OCI-LY7 (cell line): Measurements from ENCODE around the gene GGA2. TPM values are rescaled to one million over a fixed set of nuclear protein-coding genes. Genes with fewer than 3 reads are reported as not detected.
A peak's percentile ranks its signal among the peaks of the same experiment; 100 is the strongest.

Experiments used
- BruUV-seq: library from RNA; stranded (reverse); fragments of 400-500 nt; replicated peaks from 2 replicates; lab custom pipeline; 2021; lab: Mats Ljungman, UMichigan
- CTCF ChIA-PET: fragments of 300-600 bp; sonication (Branson Sonifier 250); formaldehyde crosslinking; loops from one replicate; lab custom pipeline; 2022; ENCODE audit warnings: antibody characterized with exemption; ENCODE audit not compliant: unreplicated experiment; lab: Charles Lee
- POLR2A ChIA-PET: fragments of 300-600 bp; sonication (Branson Sonifier 250); formaldehyde crosslinking; loops from one replicate; lab custom pipeline; 2022; ENCODE audit warnings: antibody characterized with exemption; lab: Charles Lee
- DNase-seq: peaks from one replicate; pipeline ENCODE4 v3.0.0-alpha.2; 2015; ENCODE audit warnings: low spot score
- H2AFZ ChIP-seq: fragments of 200-600 bp; sonication (generic), shearing (Covaris generic); 2 replicates; pipeline ENCODE4 v1.6.1; 2014; ENCODE audit warnings: mild to moderate bottlenecking, antibody characterized with exemption, low read length, moderate library complexity
- H3K27ac ChIP-seq: fragments of 200-600 bp; sonication (generic); 2 replicates; pipeline ENCODE4 v1.5.1; 2014; ENCODE audit warnings: mixed run types, low read depth, mild to moderate bottlenecking, moderate library complexity, low read length, inconsistent platforms; ENCODE audit not compliant: poor library complexity, severe bottlenecking
- H3K36me3 ChIP-seq: fragments of 200-600 bp; sonication (generic); 2 replicates; pipeline ENCODE4 v1.6.1; 2014; ENCODE audit warnings: mild to moderate bottlenecking, antibody characterized with exemption, low read length, moderate library complexity, mixed read lengths; ENCODE audit not compliant: insufficient read depth
- H3K4me1 ChIP-seq: fragments of 200-600 bp; sonication (generic); 2 replicates; pipeline ENCODE4 v1.5.1; 2014; ENCODE audit warnings: mild to moderate bottlenecking, low read length; ENCODE audit not compliant: insufficient read depth, poor library complexity, severe bottlenecking
- H3K4me2 ChIP-seq: fragments of 200-600 bp; sonication (generic); 2 replicates; pipeline ENCODE4 v1.6.1; 2014; ENCODE audit warnings: mild to moderate bottlenecking, low read length
- H3K4me3 ChIP-seq: fragments of 200-600 bp; sonication (generic); 2 replicates; pipeline ENCODE4 v1.5.1; 2014; ENCODE audit warnings: mild to moderate bottlenecking, low read depth, low read length; ENCODE audit not compliant: poor library complexity, severe bottlenecking
- H3K79me2 ChIP-seq: fragments of 200-600 bp; sonication (generic); 2 replicates; pipeline ENCODE4 v1.6.1; 2016; ENCODE audit warnings: low read depth, mild to moderate bottlenecking, low read length, moderate library complexity, mixed read lengths; ENCODE audit not compliant: insufficient read depth
- H3K9me2 ChIP-seq: fragments of 200-600 bp; sonication (generic); 2 replicates; pipeline ENCODE4 v1.6.1; 2016; ENCODE audit warnings: mild to moderate bottlenecking, low read length, mixed read lengths; ENCODE audit not compliant: insufficient read depth
- H3K9me3 ChIP-seq: fragments of 200-600 bp; sonication (generic); 2 replicates; pipeline ENCODE4 v1.6.1; 2014; ENCODE audit warnings: mild to moderate bottlenecking, mixed run types, low read length, mixed read lengths
- H4K20me1 ChIP-seq: fragments of 200-600 bp; sonication (generic); 2 replicates; pipeline ENCODE4 v1.6.1; 2014; ENCODE audit warnings: mild to moderate bottlenecking, antibody characterized with exemption, low read length, moderate library complexity, mixed read lengths; ENCODE audit not compliant: insufficient read depth
- EZH2phosphoT487 ChIP-seq: fragments of 200-600 bp; sonication (generic); IDR thresholded peaks from 2 replicates; pipeline ENCODE4 v1.6.1; 2018; ENCODE audit warnings: low read depth, borderline replicate concordance, mild to moderate bottlenecking, mixed run types, antibody characterized with exemption, low read length, moderate library complexity, mixed read lengths
- intact Hi-C: fragments of 100-400 bp; cut with micrococcal nuclease; formaldehyde crosslinking; loops from one replicate; pipeline ENCODE4 v1.10.0; 2022; ENCODE audit not compliant: unreplicated experiment
- total RNA-seq, 2 experiments: library from RNA; depleted of rRNA in 1 of 2; stranded (reverse); fragments of >200 nt in 1 of 2; shearing (Covaris generic) in 1 of 2; gene quantifications; 2 replicates each; pipeline ENCODE4 v1.2.3, GENCODE V29; 2014 to 2022
- TF ChIP-seq, protein P1 (sequence below): fragments of 200-600 bp; sonication (generic); conservative IDR thresholded peaks from 2 replicates; pipeline ENCODE4 v1.5.1; 2014; ENCODE audit warnings: mild to moderate bottlenecking, antibody characterized with exemption, low read length, moderate library complexity, mixed read lengths

GGA2 gene
- total RNA-seq, 2 experiments from 2014 or later = 213 to 580 TPM

DNA sequence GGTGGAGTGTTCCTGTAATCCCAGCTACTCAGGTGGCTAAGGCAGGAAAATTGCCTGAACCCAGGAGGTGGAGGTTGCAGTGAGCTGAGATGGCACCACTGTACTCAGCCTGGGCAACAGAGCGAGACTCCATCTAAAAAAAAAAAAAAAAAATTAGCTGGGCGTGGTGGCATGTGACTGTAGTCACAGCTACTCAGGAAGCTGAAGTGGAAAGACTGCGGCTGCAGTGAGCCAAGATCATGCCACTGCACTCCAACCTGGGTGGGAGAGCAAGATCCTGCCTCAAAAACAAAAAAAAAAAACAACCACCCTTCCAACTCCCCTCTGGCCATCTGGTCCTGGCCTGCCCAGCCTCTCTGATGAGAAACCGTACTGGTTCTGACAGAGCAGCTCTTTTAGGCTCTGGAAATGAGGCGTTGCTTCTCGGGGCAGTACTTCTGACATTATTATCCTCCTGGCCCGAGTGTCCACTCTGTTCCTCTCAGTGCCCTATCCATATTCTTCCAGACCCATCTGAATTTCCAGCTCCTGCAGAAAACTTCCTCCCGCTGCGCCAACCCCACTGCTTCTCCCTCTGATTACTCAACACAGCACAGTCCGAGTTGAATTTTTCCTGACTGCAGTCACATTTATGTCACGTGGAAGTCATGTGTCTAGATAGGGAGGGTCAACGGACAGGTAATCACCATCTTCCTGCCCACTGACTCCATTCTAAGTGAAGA lies 13.3 kb downstream of the GGA2 start:
- intact Hi-C loops = no loop called here
- CTCF ChIA-PET = no interaction called here
- Histone ChIP-seq H3K27ac (peak overlapping the region; percentile 3), H3K79me2 (peaks cover 96% of the 10 kb centered on the region), H3K4me2 (peak overlapping the region; percentile 53; the same call in 1 of the 2 replicates), H4K20me1 (peaks cover 63% of the 10 kb centered on the region), H3K4me1 (peaks cover 58% of the 10 kb centered on the region), H3K9me2 (no peaks in the 10 kb centered on the region), H3K4me3 (no peak overlapping the region), H2AFZ (no peak overlapping the region), H3K36me3 (peaks cover 100% of the 10 kb centered on the region), H3K9me3 (no peaks in the 10 kb centered on the region)
- BruUV-seq = no TSS peak
- no peak for DNase-seq
- TF ChIP-seq, protein P1, sequence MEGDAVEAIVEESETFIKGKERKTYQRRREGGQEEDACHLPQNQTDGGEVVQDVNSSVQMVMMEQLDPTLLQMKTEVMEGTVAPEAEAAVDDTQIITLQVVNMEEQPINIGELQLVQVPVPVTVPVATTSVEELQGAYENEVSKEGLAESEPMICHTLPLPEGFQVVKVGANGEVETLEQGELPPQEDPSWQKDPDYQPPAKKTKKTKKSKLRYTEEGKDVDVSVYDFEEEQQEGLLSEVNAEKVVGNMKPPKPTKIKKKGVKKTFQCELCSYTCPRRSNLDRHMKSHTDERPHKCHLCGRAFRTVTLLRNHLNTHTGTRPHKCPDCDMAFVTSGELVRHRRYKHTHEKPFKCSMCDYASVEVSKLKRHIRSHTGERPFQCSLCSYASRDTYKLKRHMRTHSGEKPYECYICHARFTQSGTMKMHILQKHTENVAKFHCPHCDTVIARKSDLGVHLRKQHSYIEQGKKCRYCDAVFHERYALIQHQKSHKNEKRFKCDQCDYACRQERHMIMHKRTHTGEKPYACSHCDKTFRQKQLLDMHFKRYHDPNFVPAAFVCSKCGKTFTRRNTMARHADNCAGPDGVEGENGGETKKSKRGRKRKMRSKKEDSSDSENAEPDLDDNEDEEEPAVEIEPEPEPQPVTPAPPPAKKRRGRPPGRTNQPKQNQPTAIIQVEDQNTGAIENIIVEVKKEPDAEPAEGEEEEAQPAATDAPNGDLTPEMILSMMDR = no peak
- TF ChIP-seq EZH2phosphoT487 = no peak
- POLR2A ChIA-PET = interaction anchor here (0.6 to 1.3 kb wide), 4 partner anchors 18 to 59 kb away, joined by 3 to 7 read pairs (median 3); no protein-coding TSS in a partner anchor

DNA sequence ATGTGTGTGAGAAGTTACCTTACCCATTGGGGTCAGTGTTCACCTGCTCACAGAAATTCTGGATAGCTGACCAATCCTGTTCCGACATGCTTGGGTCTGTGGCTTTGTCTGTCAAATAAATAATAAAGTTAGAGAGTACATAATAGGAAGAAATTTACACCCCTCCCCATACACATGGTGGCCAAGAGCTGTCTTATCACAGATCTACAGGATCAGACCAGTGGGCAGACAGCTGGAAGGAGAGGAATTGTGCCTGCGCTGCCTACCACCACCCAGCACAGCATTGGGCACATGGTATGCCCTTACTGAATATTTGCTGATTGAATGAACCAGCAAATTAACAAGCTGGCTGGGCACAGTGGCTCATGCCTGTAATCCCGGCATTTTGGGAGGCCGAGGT lies 14.6 kb downstream of the GGA2 start:
- peaks cover 95% of the 10 kb centered on the region for H3K79me2 ChIP-seq
- peaks cover 49% of the 10 kb centered on the region for H4K20me1 ChIP-seq
- H3K36me3 ChIP-seq = peaks cover 100% of the 10 kb centered on the region
- DNase-seq = no peak
- CTCF ChIA-PET = no interaction called here
- POLR2A ChIA-PET = no interaction called here
- H3K27ac ChIP-seq = no peak overlapping the region
- intact Hi-C loops = no loop called here
- no peak overlapping the region for H3K4me3 ChIP-seq
- no peak for TF ChIP-seq EZH2phosphoT487
- TF ChIP-seq, protein P1 = no peak
- H3K9me3 ChIP-seq = no peaks in the 10 kb centered on the region
- no peak overlapping the region for H2AFZ ChIP-seq
- no TSS peak for BruUV-seq
- no peaks in the 10 kb centered on the region for H3K9me2 ChIP-seq
- H3K4me2 ChIP-seq = no peak overlapping the region
- peaks cover 45% of the 10 kb centered on the region for H3K4me1 ChIP-seq

DNA sequence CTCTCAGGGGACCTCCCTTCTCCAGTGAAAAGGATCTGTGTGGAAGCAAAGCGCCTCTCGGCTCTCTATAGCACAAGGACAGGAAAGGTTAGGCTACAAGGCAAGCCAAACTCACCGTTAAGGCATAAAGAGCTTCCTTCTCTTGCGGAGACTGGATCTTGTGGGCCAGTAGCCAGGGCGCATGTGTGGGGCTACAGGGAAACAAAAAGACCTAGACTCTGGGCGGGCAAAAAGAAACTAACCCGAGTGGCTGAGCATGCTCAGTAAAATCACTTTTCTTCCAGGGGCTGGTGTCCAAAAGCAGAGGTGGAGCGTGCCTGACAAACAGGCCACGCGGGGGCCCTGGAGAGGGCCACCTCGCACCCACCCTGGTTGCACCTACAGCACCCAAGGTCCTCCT lies 16.1 kb downstream of the GGA2 start:
- no TSS peak for BruUV-seq
- Histone ChIP-seq H3K36me3 (peaks cover 100% of the 10 kb centered on the region), H3K79me2 (peaks cover 85% of the 10 kb centered on the region), H3K4me3 (no peak overlapping the region), H3K9me2 (no peaks in the 10 kb centered on the region), H4K20me1 (peaks cover 40% of the 10 kb centered on the region), H3K4me1 (peaks cover 30% of the 10 kb centered on the region), H3K9me3 (no peaks in the 10 kb centered on the region), H2AFZ (no peak overlapping the region), H3K4me2 (no peak overlapping the region), H3K27ac (no peak overlapping the region)
- intact Hi-C loops = no loop called here
- ChIA-PET POLR2A (interaction anchor here (0.6 kb wide), 1 partner anchor 47 kb away, joined by 3 read pairs; no protein-coding TSS in a partner anchor), CTCF (no interaction called here)
- no peak for DNase-seq
- TF ChIP-seq, protein P1 = no peak
- TF ChIP-seq EZH2phosphoT487 = no peak
